Effector CD4-positive, alpha-beta T cell (primary cell): ENCODE results near the gene HDGFL2.
A peak's percentile ranks its signal among the peaks of the same experiment; 100 is the strongest.
"Not testable (repeated sequence)": the region's sequence is repeated elsewhere in the genome, so short reads cannot be mapped to it uniquely, and the experiment has no call there.

Experiments
- DNase-seq: peaks from one replicate; pipeline ENCODE4 v3.0.0-alpha.2; 2020

The HDGFL2 gene

DNA sequence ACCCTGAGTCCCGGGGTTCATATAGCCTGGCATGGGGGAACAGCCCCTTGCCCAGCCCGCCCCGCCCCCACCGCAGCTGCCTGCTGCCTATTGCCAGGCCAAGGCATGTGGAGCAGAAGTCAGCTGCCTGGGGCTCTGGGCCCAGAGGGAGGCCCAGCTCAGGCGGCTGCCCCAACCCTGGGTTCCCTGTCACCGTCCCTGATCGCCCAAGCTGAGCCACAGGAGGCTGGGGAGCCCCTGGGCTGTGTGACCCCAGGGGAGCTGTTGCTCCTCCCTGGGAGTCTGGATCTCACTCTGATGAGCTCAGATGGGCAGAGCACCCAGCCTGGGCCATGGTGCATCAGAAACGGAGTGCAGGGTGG is 44.8 kb downstream of the HDGFL2 start:
- no peak for DNase-seq

DNA sequence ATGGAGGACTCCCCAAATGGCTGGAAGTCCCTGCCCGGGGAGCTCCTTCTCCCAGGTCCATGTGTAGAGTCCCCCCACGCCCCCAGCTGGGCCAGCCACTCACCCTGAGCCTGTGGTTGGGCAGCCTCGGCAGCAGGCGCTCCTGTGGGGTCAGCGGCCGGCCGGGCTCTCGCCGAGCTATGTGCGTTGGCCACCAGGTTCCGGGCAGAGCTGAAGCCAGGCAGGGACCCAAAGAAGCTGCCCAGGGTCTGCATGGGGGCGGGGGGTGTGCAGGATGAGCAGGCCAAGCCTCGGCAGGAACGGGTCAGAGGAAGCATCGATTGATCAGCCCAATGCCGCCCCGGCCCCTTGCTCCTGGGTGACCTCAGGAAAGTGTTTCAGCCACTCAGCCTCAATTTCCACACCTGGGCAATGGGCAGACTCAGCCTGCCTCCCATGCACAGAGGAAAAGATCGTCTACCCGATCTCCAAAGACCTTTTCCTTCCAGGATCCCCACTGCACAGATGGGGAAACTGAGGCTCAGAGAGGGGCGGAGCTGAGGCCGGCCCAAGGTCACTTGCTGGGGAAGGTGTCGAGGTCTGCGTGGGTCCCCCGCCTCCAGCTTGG is 45.5 kb downstream of the HDGFL2 start:
- no peak for DNase-seq

DNA sequence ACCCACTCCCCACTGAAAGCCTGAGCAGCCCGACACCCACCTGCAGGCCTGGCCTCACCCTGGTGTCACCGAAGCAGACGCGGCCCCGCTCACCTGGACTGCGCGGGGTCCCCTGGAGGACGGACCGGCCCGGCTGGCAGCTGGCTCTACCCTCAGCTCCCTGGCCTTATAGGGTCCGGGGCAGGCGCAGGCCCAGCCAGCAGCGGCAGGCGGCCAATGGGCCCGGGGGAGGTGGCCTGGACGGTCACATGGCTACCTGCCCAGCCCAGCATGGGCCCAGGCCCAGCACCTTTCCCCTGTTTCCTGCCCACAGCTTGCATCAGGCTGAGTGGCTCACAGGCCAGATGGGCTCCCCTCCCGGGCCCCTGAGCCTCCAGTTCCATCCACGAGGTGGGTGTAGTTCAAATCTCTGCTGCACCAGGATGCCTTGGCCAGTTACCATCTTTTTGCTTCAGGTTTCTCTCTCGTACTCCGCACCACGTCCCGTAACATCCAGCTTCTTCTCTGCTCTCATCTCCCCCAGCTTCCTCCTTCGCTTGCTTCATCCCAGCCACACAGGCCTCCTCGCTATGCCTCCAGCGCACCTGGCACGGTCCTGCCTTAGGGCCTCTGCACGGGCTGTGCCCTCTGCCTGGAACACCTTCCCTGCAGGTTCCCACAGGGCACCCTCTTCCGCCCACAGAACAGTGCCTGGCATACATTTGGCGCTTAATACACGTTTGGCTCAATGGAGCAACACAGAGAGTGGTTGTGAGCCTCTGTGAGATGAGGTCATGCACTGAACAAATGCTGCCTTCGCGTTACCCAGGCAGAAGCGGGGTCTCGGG is 46.5 kb downstream of the HDGFL2 start, which contains the start of gene PLIN4:
Gene PLIN4 (minus strand): TSS at position 142 of the 827 bp plus-strand sequence. CDS start 214 bp downstream, outside the sequence.
- no peak for DNase-seq

- no peak for DNase-seq
Measured at GRCh38 chr19:4519172-4519496, 47.0 kb downstream of the HDGFL2 start.

GRCh38 chr19:4519521-4520277 is 47.6 kb downstream of the HDGFL2 start:
- DNase-seq = no peak

GRCh38 chr19:4521170-4521887 is 49.2 kb downstream of the HDGFL2 start:
- DNase-seq = no peak

DNA sequence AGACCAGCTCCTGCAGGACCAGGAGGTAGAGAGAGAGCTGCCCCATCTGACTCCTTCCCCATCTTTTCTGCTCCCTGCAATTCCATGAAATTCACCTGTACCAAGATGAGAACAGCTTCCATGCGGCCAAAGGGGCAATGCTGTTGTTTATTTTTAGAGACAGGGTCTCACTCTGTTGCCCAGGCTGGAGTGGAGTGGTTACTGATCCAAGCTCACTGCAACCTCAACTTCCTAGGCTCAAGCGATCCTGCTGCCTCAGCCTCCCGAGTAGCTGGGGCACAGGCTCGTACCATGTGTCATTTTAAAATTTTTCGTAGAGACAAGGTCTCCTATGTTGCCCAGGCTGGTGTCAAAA is 49.8 kb downstream of the HDGFL2 start:
- no peak for DNase-seq

- no peak for DNase-seq
Measured at GRCh38 chr19:4522291-4523002, 50.4 kb downstream of the HDGFL2 start.

DNA sequence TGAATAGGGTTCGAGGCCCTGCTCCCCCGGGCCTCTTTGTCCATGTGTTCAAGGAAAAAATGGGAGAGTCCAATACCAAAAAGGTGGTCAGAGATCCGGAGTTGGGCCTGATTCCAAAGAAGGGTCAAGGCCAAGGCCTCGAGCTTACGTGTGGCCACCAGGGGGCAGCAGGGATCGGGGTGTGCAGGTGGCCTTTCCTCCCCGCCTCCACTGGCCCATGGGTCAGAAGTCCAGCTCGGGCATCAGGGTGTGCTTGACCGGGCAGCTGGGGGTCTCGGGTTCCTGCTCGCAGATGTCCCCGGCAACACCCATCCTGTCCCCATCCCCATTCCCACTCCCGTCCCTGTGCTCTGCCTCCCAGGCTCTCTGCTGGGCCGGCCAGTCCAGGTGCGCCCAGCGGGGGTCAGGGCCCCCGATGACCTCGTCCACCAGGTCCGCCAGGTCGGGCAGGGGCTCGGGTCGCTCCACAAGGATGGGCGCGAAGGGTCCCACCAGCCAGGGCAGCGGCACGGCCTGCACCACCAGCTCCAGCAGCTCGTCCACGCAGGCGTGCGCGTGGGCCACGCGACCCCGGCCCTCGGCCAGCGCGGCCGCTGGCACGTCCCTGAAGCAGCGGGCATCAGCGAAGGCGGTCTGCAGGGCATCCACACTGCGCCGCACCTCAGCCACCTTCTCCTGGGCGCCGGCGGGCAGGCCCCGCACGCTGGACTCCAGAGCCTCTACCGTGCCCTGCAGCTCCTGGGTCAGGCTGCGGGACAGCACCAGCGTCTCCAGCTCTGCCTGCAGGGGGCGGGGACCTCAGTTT is 51.4 kb downstream of the HDGFL2 start:
- no peak for DNase-seq

DNA sequence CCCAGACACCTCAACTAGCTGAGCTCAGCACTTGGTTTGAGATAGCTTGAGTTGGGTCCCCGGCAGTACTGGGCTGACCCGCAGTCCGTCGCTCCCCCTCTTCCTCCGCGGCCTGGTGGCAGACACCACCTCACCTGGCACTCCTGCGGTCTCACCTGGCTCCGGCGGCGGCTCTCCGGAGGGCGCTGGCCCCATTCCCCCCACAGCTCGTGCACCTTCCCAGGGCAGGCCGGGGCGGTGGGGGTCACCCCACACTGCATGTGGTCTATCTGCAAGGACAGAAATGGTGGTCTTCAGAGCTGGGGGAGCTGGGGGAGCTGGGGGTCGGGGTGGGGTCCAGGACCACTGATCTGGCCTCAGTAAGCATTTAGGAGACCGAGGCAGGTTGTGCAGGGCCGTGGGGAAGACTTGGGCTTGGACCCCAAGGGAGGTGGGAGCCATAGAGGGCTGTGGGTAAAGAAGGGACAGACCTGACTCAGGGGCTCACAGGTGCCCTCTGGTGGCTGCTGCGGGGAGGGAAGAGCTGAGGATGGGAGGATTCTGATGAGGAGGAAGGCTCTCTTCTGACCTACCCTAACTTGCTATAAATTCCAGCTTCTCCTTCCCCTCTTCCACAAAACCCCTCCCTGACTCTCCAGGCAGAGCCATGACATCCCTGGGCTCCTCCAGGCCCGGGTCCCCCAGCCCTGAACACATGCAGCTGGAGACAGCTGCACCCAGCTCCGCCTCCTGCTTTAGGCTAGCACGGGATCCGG is 52.9 kb downstream of the HDGFL2 start:
- peak; percentile 61 for DNase-seq

GRCh38 chr19:4525563-4526002 is 53.5 kb downstream of the HDGFL2 start:
- DNase-seq = no peak

- not testable (repeated sequence) for DNase-seq
Measured at GRCh38 chr19:4527377-4527776, 55.3 kb downstream of the HDGFL2 start.

GRCh38 chr19:4528843-4529242 is 56.7 kb downstream of the HDGFL2 start:
- no peak for DNase-seq

- no peak for DNase-seq
Measured at GRCh38 chr19:4529924-4530522, 57.9 kb downstream of the HDGFL2 start.

GRCh38 chr19:4531562-4532165 is 59.6 kb downstream of the HDGFL2 start:
- DNase-seq = no peak

DNA sequence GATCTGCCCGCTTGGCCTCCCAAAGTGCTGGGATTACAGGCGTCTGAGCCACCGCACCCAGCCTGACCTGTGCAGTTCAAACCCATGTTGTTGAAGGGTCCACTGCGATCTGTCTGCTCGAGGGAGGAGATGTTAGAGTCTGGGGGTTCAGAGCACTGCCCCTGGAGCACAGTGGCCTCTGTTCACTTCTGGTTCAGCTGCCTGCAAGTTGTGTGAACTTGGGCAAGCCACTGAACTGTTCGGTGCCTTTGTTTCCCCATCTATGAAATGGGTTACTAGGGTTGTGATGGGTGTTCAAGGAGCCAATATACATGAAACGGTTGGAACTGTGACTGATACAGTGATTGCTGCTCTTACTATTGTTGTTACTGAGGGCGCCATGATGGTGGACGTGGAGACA is 61.2 kb downstream of the HDGFL2 start:
- DNase-seq = no peak

DNA sequence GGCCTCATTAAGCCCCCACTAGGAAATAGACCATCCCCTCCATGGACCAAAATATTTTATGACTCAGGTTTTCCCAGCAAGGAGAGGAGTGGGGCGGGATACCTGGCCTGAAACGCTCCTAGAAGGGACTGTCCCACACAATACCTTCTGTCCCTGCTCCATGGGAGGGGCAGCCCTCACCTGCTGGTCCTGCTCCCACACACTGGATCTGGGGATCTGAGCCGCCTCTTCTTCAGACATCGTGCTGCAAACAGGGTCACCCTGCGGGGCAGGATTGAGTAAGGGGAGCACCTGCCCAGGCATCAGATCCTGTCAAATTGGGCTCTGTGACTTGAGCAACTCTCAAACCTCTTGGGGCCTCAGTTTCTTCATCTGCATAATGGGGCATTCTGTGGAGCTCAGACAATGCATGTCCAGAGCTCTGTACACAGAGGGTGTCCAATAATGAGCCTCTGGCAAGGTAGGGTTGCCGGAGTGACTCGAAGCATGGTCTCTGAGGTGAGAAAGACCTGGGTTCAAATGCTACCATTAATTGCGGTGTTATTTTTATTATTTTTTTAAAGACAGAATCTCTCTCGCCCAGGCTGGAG is 61.8 kb downstream of the HDGFL2 start:
- DNase-seq = no peak

- no peak for DNase-seq
Measured at GRCh38 chr19:4534836-4535658, 63.0 kb downstream of the HDGFL2 start, which contains the start of gene PLIN5. PLIN5 (minus strand) TSS chr19:4535224; CDS start chr19:4534074, 1,150 bp downstream.
